Endothelial cell of umbilical vein (primary cell): ENCODE results near the gene DDX51. TPM values are rescaled to one million over a fixed set of nuclear protein-coding genes. Genes with fewer than 3 reads are reported as not detected.

ENCODE experiments used
- BruUV-seq: library from RNA; stranded (reverse); fragments of 400-500 nt; replicated peaks from 2 replicates; lab custom pipeline; 2021; lab: Mats Ljungman, UMichigan
- CTCF ChIA-PET: fragments of 300-600, 350-600 bp; sonication (Branson Sonifier 250); formaldehyde crosslinking; loops from one replicate; lab custom pipeline; 2021; ENCODE audit warnings: antibody characterized with exemption, inconsistent platforms; lab: Charles Lee
- POLR2A ChIA-PET: fragments of 300-600, 350-600 bp; sonication (Branson Sonifier 250); formaldehyde crosslinking; loops from one replicate; lab custom pipeline; 2021; ENCODE audit warnings: antibody characterized with exemption, inconsistent platforms; lab: Charles Lee
- DNase-seq: peaks from one replicate; pipeline ENCODE4 v3.0.0-alpha.2; 2011; ENCODE audit warnings: low read depth, low spot score
- FAIRE-seq: peaks from 2 replicates; lab custom pipeline; 2011; peaks lifted over from hg19 to GRCh38; lab: Jason Lieb, UNC
- H2AFZ ChIP-seq: 2 replicates; pipeline ENCODE4 v1.6.0; 2012; ENCODE audit warnings: low read depth, low read length, control low read depth, inconsistent platforms
- H3K27ac ChIP-seq: 2 replicates; pipeline ENCODE4 v1.5.1; 2011; ENCODE audit warnings: low read depth, mild to moderate bottlenecking, control low read depth, low read length, moderate library complexity; ENCODE audit not compliant: insufficient read depth
- H3K27me3 ChIP-seq, 2 experiments: 2 replicates each; pipeline versions ENCODE4 v1.6.0 to v1.6.1; 2011; ENCODE audit warnings: low read length in 2 of 2, mixed read lengths in 1 of 2; ENCODE audit not compliant: control insufficient read depth in 2 of 2, insufficient read depth in 2 of 2
- H3K36me3 ChIP-seq, 2 experiments: 2 replicates in 1 of 2; 3 replicates in 1 of 2; pipeline ENCODE4 v1.5.1; 2011; ENCODE audit warnings: low read length in 2 of 2, mild to moderate bottlenecking in 1 of 2, moderate library complexity in 1 of 2; ENCODE audit not compliant: control insufficient read depth in 2 of 2, insufficient read depth in 2 of 2; ENCODE audit errors: extremely low read depth in 1 of 2
- H3K4me1 ChIP-seq: 3 replicates; pipeline ENCODE4 v1.5.1; 2011; ENCODE audit warnings: mild to moderate bottlenecking, low read length; ENCODE audit not compliant: control insufficient read depth, insufficient read depth; ENCODE audit errors: extremely low read depth
- H3K4me2 ChIP-seq: 2 replicates; pipeline ENCODE4 v1.6.1; 2011; ENCODE audit warnings: low read length, control low read depth, mixed read lengths; ENCODE audit not compliant: insufficient read depth
- H3K4me3 ChIP-seq, 3 experiments: fragments of 200-600 bp in 1 of 3; sonication (generic), shearing (Covaris generic) in 1 of 3; replicated peaks in 1 of 3; 2 replicates each; pipeline ENCODE4 v1.5.1; 2011 to 2016; ENCODE audit warnings: control low read depth in 3 of 3, low read length in 3 of 3, mild to moderate bottlenecking in 2 of 3, inconsistent platforms in 1 of 3, low read depth in 1 of 3, moderate library complexity in 1 of 3; ENCODE audit not compliant: insufficient read depth in 1 of 3
- H3K79me2 ChIP-seq: 2 replicates; pipeline ENCODE4 v1.6.0; 2012; ENCODE audit warnings: low read length, inconsistent platforms; ENCODE audit not compliant: control insufficient read depth, insufficient read depth
- H3K9ac ChIP-seq: replicated peaks from 2 replicates; pipeline ENCODE3; 2011; ENCODE audit warnings: low read length, control low read depth; ENCODE audit not compliant: insufficient read depth; ENCODE audit errors: extremely low read depth
- H3K9me1 ChIP-seq: replicated peaks from 3 replicates; pipeline ENCODE4 v1.6.0; 2011; ENCODE audit warnings: mild to moderate bottlenecking, low read length; ENCODE audit not compliant: control insufficient read depth, insufficient read depth; ENCODE audit errors: extremely low read depth
- H3K9me3 ChIP-seq: replicated peaks from 2 replicates; pipeline ENCODE4 v1.5.1; 2012; ENCODE audit warnings: low read length, inconsistent platforms; ENCODE audit not compliant: control insufficient read depth, insufficient read depth
- H4K20me1 ChIP-seq: replicated peaks from 2 replicates; pipeline ENCODE3; 2011; ENCODE audit warnings: mild to moderate bottlenecking, low read length; ENCODE audit not compliant: control insufficient read depth, insufficient read depth; ENCODE audit errors: extremely low read depth
- CTCF ChIP-seq, 2 donors: IDR thresholded peaks; 1 replicate in 1 of 2; 2 replicates in 1 of 2; pipeline ENCODE4 v1.5.1; 2011; ENCODE audit warnings: low read length in 2 of 2, mild to moderate bottlenecking in 2 of 2, moderate library complexity in 2 of 2, control low read depth in 1 of 2, inconsistent platforms in 1 of 2, low read depth in 1 of 2; ENCODE audit not compliant: insufficient read depth in 1 of 2; ENCODE audit errors: extremely low read depth in 1 of 2
- EZH2 ChIP-seq: IDR thresholded peaks from 2 replicates; pipeline ENCODE4 v1.6.1; 2012; ENCODE audit warnings: borderline replicate concordance, low read depth, mild to moderate bottlenecking, moderate library complexity, low read length, inconsistent platforms; ENCODE audit not compliant: severe bottlenecking
- GATA2 ChIP-seq: IDR thresholded peaks from 2 replicates; pipeline ENCODE4 v1.7.0; 2011; ENCODE audit warnings: low read depth, mild to moderate bottlenecking, moderate library complexity, mixed read lengths, low read length; ENCODE audit not compliant: insufficient read length, insufficient read depth
- JUN ChIP-seq: IDR thresholded peaks from 2 replicates; pipeline ENCODE4 v1.6.1; 2011; ENCODE audit warnings: borderline replicate concordance, low read depth; ENCODE audit not compliant: insufficient read length, insufficient read depth
- MYC ChIP-seq: IDR thresholded peaks from one replicate; pipeline ENCODE4 v1.6.1; 2011; ENCODE audit warnings: mild to moderate bottlenecking, low read depth, low read length
- POLR2A ChIP-seq: IDR thresholded peaks from 2 replicates; pipeline ENCODE4 v1.6.1; 2012; ENCODE audit warnings: low read depth, mild to moderate bottlenecking, control low read depth, low read length
- POLR2AphosphoS5 ChIP-seq: IDR thresholded peaks from 2 replicates; pipeline ENCODE4 v1.6.1; 2012; ENCODE audit warnings: low read depth, mild to moderate bottlenecking, control low read depth, low read length, moderate library complexity; ENCODE audit not compliant: insufficient read depth
- dilution Hi-C: fragments of 300-500 bp; cut with MboI; formaldehyde crosslinking; loops from one replicate; pipeline ENCODE4 v1.15.0; 2019; ENCODE audit warnings: low sequenced_read_pairs; ENCODE audit not compliant: extremely low pct_ligation_motif_present
- intact Hi-C: fragments of 100-400 bp; cut with micrococcal nuclease; formaldehyde crosslinking; loops from one replicate; pipeline ENCODE4 v1.10.0; 2022
- polyA plus RNA-seq, 4 experiments: library from polyadenylated mRNA; depleted of rRNA in 3 of 4; stranded (reverse) in 3 of 4; unstranded in 1 of 4; fragments of >200 nt; gene quantifications; 2 replicates each; pipeline versions ENCODE4 v1.2.1 to v1.2.3, GENCODE V29; 2011 to 2012; ENCODE audit warnings: missing spikeins in 1 of 4
- total RNA-seq: library from RNA; stranded (reverse); gene quantifications from 2 replicates; pipeline ENCODE4 v1.2.3, GENCODE V29; 2021

Gene DDX51
- total and polyA plus RNA-seq, 2 donors (not counting 3 experiments of a cell fraction or from before 2014, with no cell fraction given) = 11.4 to 23.5 TPM

GRCh38 chr12:132171293-132171967 is 27.3 kb upstream of the DDX51 start:
- DNase-seq (no peak), FAIRE-seq (no peak)
- Histone ChIP-seq H3K36me3 (no peaks in the 10 kb centered on the region), H3K27me3 (peaks cover 0 to 2% of the 10 kb centered on the region in 2 experiments), H3K4me3 (no peak overlapping the region), H2AFZ (no peak overlapping the region), H3K27ac (no peak overlapping the region), H3K9me1 (no peaks in the 10 kb centered on the region), H3K4me2 (no peak overlapping the region), H3K9ac (no peak overlapping the region), H3K4me1 (no peaks in the 10 kb centered on the region), H3K79me2 (no peaks in the 10 kb centered on the region), H4K20me1 (no peaks in the 10 kb centered on the region), H3K9me3 (no peaks in the 10 kb centered on the region)
- intact Hi-C loops (no loop called here), dilution Hi-C loops (no loop called here)
- no peak for TF ChIP-seq CTCF (IDR thresholded peaks at IDR 0.05; ENCODE audit: extremely low read depth in 1 of 2, insufficient read depth in 1 of 2, low read depth in 1 of 2, low read length in 2 of 2)
- TF ChIP-seq POLR2A = no peak
- TF ChIP-seq JUN = no peak
- no peak for TF ChIP-seq MYC
- CTCF ChIA-PET = interaction anchor here (1.5 kb wide), 1 partner anchor 18 kb away, joined by 9 read pairs; no protein-coding TSS in a partner anchor
- BruUV-seq = no TSS peak
- POLR2A ChIA-PET = no interaction called here

DNA sequence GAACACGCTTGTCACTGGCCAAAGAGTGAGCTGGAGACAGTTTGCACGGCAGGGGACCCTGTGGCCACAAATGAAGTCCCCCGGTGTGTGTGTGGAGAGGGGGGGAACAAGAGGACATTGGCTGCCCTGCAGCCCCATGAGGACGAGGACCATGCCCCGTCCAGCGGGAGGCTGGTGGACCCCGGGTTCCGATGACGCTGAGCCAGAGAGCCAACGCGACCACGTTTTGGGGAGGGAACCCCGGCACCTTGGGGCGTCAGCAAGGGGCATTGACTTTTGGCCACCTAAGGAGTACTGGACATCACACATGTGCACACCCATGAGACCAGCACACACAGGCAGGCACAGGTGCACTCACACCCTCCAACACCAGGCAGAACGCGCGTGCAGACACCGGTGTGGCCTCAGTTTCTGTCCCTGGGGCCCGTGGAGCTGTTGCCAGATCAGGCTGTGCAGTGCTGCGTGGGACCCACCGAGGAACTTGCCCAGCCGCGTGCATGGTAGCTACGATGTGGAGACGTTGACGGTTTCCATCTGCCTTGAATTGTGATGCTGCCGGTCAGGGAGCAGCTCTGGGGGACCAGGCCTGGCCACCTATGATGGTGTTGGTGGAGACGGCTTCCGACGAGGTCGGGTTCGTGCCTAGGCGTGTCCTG is 26.6 kb upstream of the DDX51 start:
- TF ChIP-seq GATA2 (no peak), EZH2 (no peak), CTCF (IDR thresholded peaks at IDR 0.05; ENCODE audit: extremely low read depth in 1 of 2, insufficient read depth in 1 of 2, low read depth in 1 of 2, low read length in 2 of 2) (no peak), POLR2A (no peak), POLR2AphosphoS5 (no peak), MYC (no peak)
- no peaks in the 10 kb centered on the region for H3K9me1 ChIP-seq
- dilution Hi-C loops (no loop called here), intact Hi-C loops (no loop called here)
- ChIA-PET POLR2A (no interaction called here), CTCF (interaction anchor here (1.5 kb wide), 1 partner anchor 17 kb away, joined by 9 read pairs; no protein-coding TSS in a partner anchor)
- DNase-seq = no peak
- BruUV-seq = no TSS peak
- H3K4me1 ChIP-seq = no peaks in the 10 kb centered on the region
- H3K9ac ChIP-seq = no peak overlapping the region
- no peak for FAIRE-seq
- no peak overlapping the region for H3K4me2 ChIP-seq
- no peak overlapping the region for H3K4me3 ChIP-seq
- H3K36me3 ChIP-seq = no peaks in the 10 kb centered on the region
- H4K20me1 ChIP-seq = no peaks in the 10 kb centered on the region
- no peaks in the 10 kb centered on the region for H3K9me3 ChIP-seq
- no peak overlapping the region for H2AFZ ChIP-seq
- H3K27ac ChIP-seq = no peak overlapping the region
- peaks cover 0 to 2% of the 10 kb centered on the region in 2 experiments for H3K27me3 ChIP-seq
- H3K79me2 ChIP-seq = no peaks in the 10 kb centered on the region
